Measurements from ENCODE around the gene GPX4.

The GPX4 gene

GRCh38 chr19:1149259-1150045 is 45.7 kb downstream of the GPX4 start:
- DNase-seq (ENCODE audit: low spot score): no peak

GRCh38 chr19:1150333-1151036 is 46.7 kb downstream of the GPX4 start:
- no peak for DNase-seq (ENCODE audit: low spot score)

DNA sequence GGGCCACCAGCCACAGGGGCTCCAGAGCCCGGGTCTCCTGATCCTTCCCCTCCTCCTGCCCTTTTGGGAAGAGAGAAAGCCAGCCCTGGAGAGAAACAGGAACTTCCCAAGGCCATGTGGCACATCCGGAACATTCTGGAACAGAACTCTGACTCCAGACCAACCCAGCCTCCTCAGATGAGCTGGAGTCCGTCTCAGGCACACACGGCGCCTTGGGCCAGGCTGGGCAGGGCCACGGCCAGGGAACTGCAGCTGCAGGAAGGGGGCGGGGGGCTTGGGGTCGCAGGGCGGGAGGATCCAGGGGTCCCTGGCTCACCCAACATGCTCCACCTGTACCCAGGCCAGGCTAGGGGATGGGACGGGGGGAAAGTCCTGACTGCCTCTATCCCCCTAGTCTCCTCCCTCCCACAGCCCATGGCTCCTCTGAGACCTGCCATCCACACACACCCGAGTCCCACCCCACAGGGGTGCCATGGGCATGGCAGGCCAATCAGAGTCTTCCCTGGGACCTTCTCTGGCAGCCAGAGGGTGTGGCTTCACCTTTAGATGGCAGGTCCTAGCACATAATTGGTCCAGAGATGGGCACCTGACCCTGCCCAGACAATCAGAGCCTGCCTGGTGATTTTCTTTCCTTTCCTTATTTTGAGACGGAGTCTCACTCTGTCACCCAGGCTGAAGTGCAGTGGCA is 47.4 kb downstream of the GPX4 start:
- DNase-seq (ENCODE audit: low spot score): no peak

GRCh38 chr19:1151917-1152587 is 48.3 kb downstream of the GPX4 start:
- DNase-seq (ENCODE audit: low spot score): no peak

GRCh38 chr19:1153891-1154730 is 50.3 kb downstream of the GPX4 start:
- no peak for DNase-seq (ENCODE audit: low spot score)

- DNase-seq (ENCODE audit: low spot score): no peak
Measured at GRCh38 chr19:1154731-1155351, 51.0 kb downstream of the GPX4 start.

GRCh38 chr19:1155352-1156304 is 51.8 kb downstream of the GPX4 start:
- DNase-seq (ENCODE audit: low spot score): no peak

Measured in CD4-positive, alpha-beta T cell treated with Interleukin-15 for 4 hours (primary cell).